Spleen (tissue), 11 donors: ENCODE results near the gene MICAL3. TPM values are rescaled to one million over a fixed set of nuclear protein-coding genes. Genes with fewer than 3 reads are reported as not detected.
A peak's percentile ranks its signal among the peaks of the same experiment; 100 is the strongest.

Experiments
- DNase-seq: peaks from one replicate; pipeline ENCODE4 v3.0.0-alpha.2; 2020
- H3K27ac ChIP-seq, 8 donors: fragments of 200-600 bp; sonication (generic) in 7 of 8; 1 replicate in 4 of 8; 2 replicates in 4 of 8; pipeline versions ENCODE4 v1.5.0 to v1.8.0; 2016 to 2021; ENCODE audit warnings: inconsistent platforms in 4 of 8, mild to moderate bottlenecking in 4 of 8, moderate library complexity in 1 of 8
- H3K27me3 ChIP-seq, 7 donors: fragments of 200-600 bp; sonication (generic) in 6 of 7; replicated peaks in 1 of 7; 1 replicate in 4 of 7; 2 replicates in 3 of 7; pipeline versions ENCODE4 v1.5.0 to v1.8.0; 2016 to 2021; ENCODE audit warnings: inconsistent platforms in 3 of 7, mild to moderate bottlenecking in 1 of 7
- H3K36me3 ChIP-seq, 6 donors: fragments of 200-600 bp; sonication (generic) in 5 of 6; 1 replicate in 4 of 6; 2 replicates in 2 of 6; pipeline versions ENCODE4 v1.5.0 to v1.8.0; 2016 to 2021; ENCODE audit warnings: inconsistent platforms in 2 of 6
- H3K4me1 ChIP-seq, 6 donors: fragments of 200-600 bp; sonication (generic) in 5 of 6; 1 replicate in 3 of 6; 2 replicates in 3 of 6; pipeline versions ENCODE4 v1.5.0 to v1.8.0; 2016 to 2021; ENCODE audit warnings: inconsistent platforms in 3 of 6
- H3K4me3 ChIP-seq, 8 donors: fragments of 200-600 bp; sonication (generic) in 7 of 8; 1 replicate in 4 of 8; 2 replicates in 4 of 8; pipeline versions ENCODE4 v1.5.0 to v1.8.0; 2016 to 2021; ENCODE audit warnings: inconsistent platforms in 4 of 8, mild to moderate bottlenecking in 4 of 8, moderate library complexity in 2 of 8
- H3K9me3 ChIP-seq, 8 donors: fragments of 200-600 bp; sonication (generic) in 7 of 8; 1 replicate in 4 of 8; 2 replicates in 4 of 8; pipeline versions ENCODE4 v1.5.0 to v1.8.0; 2016 to 2021; ENCODE audit warnings: inconsistent platforms in 4 of 8
- CTCF ChIP-seq, 11 experiments: fragments of 200-600 bp in 7 of 11; fragments of 450-650 bp in 4 of 11; sonication (generic) in 4 of 11; IDR thresholded peaks in 8 of 11; conservative IDR thresholded peaks in 3 of 11; 1 replicate in 7 of 11; 2 replicates in 4 of 11; pipeline versions ENCODE4 v1.4.0 to v1.8.0; 2016 to 2021; ENCODE audit warnings: antibody characterized with exemption in 11 of 11, inconsistent platforms in 4 of 11, mild to moderate bottlenecking in 1 of 11
- POLR2A ChIP-seq, 3 donors: fragments of 450-650 bp; IDR thresholded peaks; one replicate each; pipeline ENCODE4 v1.5.1; 2017; ENCODE audit warnings: antibody characterized with exemption in 3 of 3, mild to moderate bottlenecking in 1 of 3
- POLR2AphosphoS5 ChIP-seq, 3 donors: sonication (generic); formaldehyde crosslinking; IDR thresholded peaks; one replicate each; pipeline ENCODE4 v1.5.1; 2017; ENCODE audit warnings: antibody characterized with exemption in 3 of 3
- WGBS, 5 donors: extraction: QIAGEN DNeasy Blood & Tissue Kit in 3 of 5; methylation state at CpG; one replicate each; pipeline versions ENCODE4 v1.1.5 to v1.1.7; 2013 to 2018; 5-methylcytosine and 5-hydroxymethylcytosine counted together
- intact Hi-C: fragments of 100-400 bp; cut with DNase I; formaldehyde crosslinking; loops from one replicate; pipeline ENCODE4 v1.15.0; 2023; ENCODE audit warnings: low total_unique reads
- polyA plus RNA-seq, 3 donors: library from polyadenylated mRNA; stranded (reverse); fragments of 200-250 nt; gene quantifications; one replicate each; pipeline ENCODE4 v1.2.1, GENCODE V29; 2013
- total RNA-seq, 7 donors: library from RNA; depleted of rRNA in 3 of 7; stranded (reverse); fragments of >200 nt in 3 of 7; fragmentation: NEBNext Ultra II Directional in 4 of 7; extraction: Animal tissue kit (Norgen Biotek cat#: 25700) in 4 of 7; gene quantifications; one replicate each; pipeline versions ENCODE4 v1.1.0 to v1.2.1, GENCODE V29; 2016 to 2021
- donor health status: healthy with polysubstance abuse.
- donor health status: DM: no; HTN: no; CAD: no; lungs with moderate emphysema.
- donor health status: DM: no; HTN: no; CAD: no.
- donor health status: Bipolar disorder and iron deficiency.
- donor health status: healthy.
- donor health status: DM: no; HTN: no; CAD: no.
- donor health status: DM: yes; HTN: yes; CAD: no.

The MICAL3 gene
- total and polyA plus RNA-seq, 10 donors, result 2.6 to 133 (median 75.2) TPM

- Histone ChIP-seq H3K4me3 (no peak overlapping the region), H3K27me3 (no peaks in the 10 kb centered on the region), H3K36me3 (no peaks in the 10 kb centered on the region), H3K27ac (no peak overlapping the region), H3K4me1 (peaks cover 0 to 12% (median 0%) of the 10 kb centered on the region in 6 donors), H3K9me3 (no peaks in the 10 kb centered on the region)
- intact Hi-C loops, result no loop called here
- 79 to 93% (median 87%) methylated on average over 6 of the region's 6 CpGs for WGBS, 5 donors
- no peak for TF ChIP-seq CTCF (IDR thresholded peaks at IDR 0.05 in 8 of 11, conservative IDR thresholded peaks at IDR 0.05 in 3 of 11)
- no peak for TF ChIP-seq POLR2A (IDR thresholded peaks at IDR 0.05)
- TF ChIP-seq POLR2AphosphoS5 (IDR thresholded peaks at IDR 0.05), result no peak
- DNase-seq, result peak; percentile 27
Measured at GRCh38 chr22:18033204-18033998, 9.0 kb upstream of the MICAL3 start.

- intact Hi-C loops, result no loop called here
- TF ChIP-seq CTCF (IDR thresholded peaks at IDR 0.05 in 8 of 11, conservative IDR thresholded peaks at IDR 0.05 in 3 of 11) (no peak), POLR2AphosphoS5 (IDR thresholded peaks at IDR 0.05) (no peak), POLR2A (IDR thresholded peaks at IDR 0.05) (no peak)
- no peaks in the 10 kb centered on the region for H3K27me3 ChIP-seq
- peaks cover 0 to 12% (median 0%) of the 10 kb centered on the region in 6 donors for H3K4me1 ChIP-seq
- WGBS, 5 donors, result 82 to 91% (median 91%) methylated on average over 6 of the region's 6 CpGs
- H3K36me3 ChIP-seq, result no peaks in the 10 kb centered on the region
- H3K27ac ChIP-seq, result no peak overlapping the region
- no peak for DNase-seq
- H3K9me3 ChIP-seq, result no peaks in the 10 kb centered on the region
- H3K4me3 ChIP-seq, result no peak overlapping the region
Measured at GRCh38 chr22:18032455-18033101, 8.2 kb upstream of the MICAL3 start.

- Histone ChIP-seq H3K4me1 (peaks cover 0 to 12% (median 0%) of the 10 kb centered on the region in 6 donors), H3K27ac (no peak overlapping the region), H3K36me3 (no peaks in the 10 kb centered on the region), H3K4me3 (no peak overlapping the region), H3K9me3 (no peaks in the 10 kb centered on the region), H3K27me3 (peaks cover 0 to 2% (median 0%) of the 10 kb centered on the region in 7 donors)
- TF ChIP-seq CTCF (IDR thresholded peaks at IDR 0.05 in 8 of 11, conservative IDR thresholded peaks at IDR 0.05 in 3 of 11), result no peak
- TF ChIP-seq POLR2A (IDR thresholded peaks at IDR 0.05), result no peak
- no peak for TF ChIP-seq POLR2AphosphoS5 (IDR thresholded peaks at IDR 0.05)
- WGBS, 5 donors, result 66 to 77% (median 67%) methylated on average over 10 of the region's 10 CpGs
- DNase-seq, result peak; percentile 38
- intact Hi-C loops, result no loop called here
Measured at GRCh38 chr22:18031695-18032454, 7.5 kb upstream of the MICAL3 start.
